Left ventricle myocardium superior (tissue), 1 donor: ENCODE results near the gene MAPK13. TPM values are rescaled to one million over a fixed set of nuclear protein-coding genes. Genes with fewer than 3 reads are reported as not detected.
"Not testable (repeated sequence)": the region's sequence is repeated elsewhere in the genome, so short reads cannot be mapped to it uniquely, and the experiment has no call there.

Experiments
- ATAC-seq: fragments of 200-7000 bp; cut with Tn5 transposase; one replicate; pipeline ENCODE4 v1.9.1; 2020; ENCODE audit warnings: mild to moderate bottlenecking, moderate library complexity
- DNase-seq: peaks from one replicate; pipeline ENCODE4 v3.0.0-alpha.2; 2020
- intact Hi-C: fragments of 100-400 bp; cut with micrococcal nuclease; formaldehyde crosslinking; loops from one replicate; pipeline ENCODE4 v1.11.0; 2022
- total RNA-seq: library from RNA; stranded (reverse); fragmentation: NEBNext Ultra II Directional; extraction: Animal tissue kit (Norgen Biotek cat#: 25700); gene quantifications from one replicate; pipeline ENCODE4 v1.2.1, GENCODE V29; 2021
- donor health status: DM: no; HTN: yes; CAD: no; lungs with severe emphysema.

Gene MAPK13
- total RNA-seq, 1 donor from 2014 or later, result 0.87 TPM

DNA sequence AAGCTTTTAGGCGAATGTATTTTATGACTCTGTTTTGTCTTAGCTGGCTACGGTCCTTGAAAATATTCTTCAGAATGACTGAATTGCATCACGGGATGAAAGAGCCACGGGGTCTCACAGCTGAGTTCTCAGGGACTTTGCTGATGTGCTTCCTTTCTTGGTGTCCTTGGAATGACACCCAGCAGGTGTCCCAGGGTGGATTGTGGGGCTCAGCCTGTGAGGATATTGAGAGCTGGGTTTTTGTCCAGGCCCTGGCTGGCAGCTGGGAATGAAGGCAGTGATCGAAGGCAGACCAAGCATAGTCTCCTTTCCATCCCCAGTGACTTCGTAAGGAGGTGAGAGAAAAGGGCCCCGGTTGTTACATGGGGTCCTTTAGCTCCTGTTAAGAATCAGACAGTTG lies 18.8 kb upstream of the MAPK13 start:
- intact Hi-C loops, result no loop called here

DNA sequence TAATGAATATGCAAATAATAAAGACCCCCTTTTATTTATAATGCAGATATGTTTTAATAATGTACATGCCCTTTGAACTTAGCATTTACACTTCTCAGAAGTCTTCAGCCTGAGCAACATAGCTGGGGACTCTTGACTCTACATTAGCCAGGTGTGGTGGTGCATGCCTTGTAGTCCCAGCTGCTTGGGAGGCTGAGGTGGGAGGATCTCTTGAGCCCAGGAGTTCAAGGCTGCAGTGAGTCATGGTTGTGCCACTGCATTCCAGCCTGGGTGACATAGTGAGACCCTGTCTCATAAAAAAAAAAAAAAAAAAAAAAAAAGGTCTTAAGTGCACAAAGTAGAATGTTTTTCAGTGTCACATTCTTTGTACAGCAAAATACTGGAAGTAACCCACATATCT lies 17.3 kb upstream of the MAPK13 start:
- DNase-seq (no peak), ATAC-seq (no peak)
- intact Hi-C loops, result no loop called here

More for the DNA sequence above, 18.8 kb upstream of the MAPK13 start:
- no peak for DNase-seq
- ATAC-seq, result no peak

DNA sequence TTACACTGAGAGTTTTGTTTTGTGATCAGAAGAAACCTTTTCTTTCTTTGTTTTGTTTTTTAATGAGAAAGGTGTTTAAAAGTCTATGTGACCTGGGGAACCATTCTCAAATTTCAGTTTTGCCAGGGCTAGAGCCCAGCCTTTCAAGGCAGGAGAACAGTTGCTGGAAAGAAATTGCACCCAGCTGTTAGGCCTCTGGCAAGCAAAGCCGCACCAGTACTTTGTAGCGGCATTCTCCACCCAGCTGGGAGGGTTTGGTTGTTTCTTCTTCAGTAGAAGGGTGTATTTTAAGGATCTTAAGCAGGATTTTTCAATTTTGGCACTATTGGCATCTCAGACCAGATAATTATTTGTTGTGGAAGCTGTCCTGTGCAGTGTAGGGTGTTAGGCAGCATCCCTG lies 16.6 kb upstream of the MAPK13 start:
- intact Hi-C loops, result no loop called here
- peak; percentile 57 for ATAC-seq

DNA sequence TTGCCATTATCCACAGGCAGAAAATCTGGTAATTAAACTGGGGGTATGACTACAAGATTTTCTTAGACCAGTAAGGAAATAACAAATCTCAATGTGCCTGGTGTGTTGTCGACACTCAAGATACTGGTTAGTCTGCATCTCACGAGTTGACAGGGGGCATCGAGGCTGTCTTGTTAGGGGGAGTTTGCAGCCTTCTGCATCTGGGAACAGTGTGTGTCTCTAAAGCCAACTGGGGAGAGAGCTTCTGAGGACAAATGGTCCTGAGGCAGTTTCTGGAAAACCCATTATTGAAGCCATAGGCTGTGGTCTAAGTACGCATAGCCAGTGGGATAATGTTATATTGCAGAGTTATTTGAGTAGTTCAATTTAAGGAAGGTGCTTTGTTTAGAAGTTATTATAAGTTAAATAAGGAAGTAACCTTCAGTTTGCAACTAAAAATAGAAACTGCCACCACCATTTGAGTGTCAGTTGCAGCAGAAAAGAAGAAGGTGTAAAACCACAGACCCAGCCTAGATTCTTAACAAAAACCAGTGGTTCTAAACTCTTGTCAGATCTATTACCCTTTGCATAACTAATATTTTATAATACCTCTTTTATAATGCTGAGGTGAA lies 15.4 kb upstream of the MAPK13 start:
- ATAC-seq (no peak), DNase-seq (no peak)
- intact Hi-C loops, result no loop called here

More for the DNA sequence above, 16.6 kb upstream of the MAPK13 start:
- DNase-seq, result no peak

DNA sequence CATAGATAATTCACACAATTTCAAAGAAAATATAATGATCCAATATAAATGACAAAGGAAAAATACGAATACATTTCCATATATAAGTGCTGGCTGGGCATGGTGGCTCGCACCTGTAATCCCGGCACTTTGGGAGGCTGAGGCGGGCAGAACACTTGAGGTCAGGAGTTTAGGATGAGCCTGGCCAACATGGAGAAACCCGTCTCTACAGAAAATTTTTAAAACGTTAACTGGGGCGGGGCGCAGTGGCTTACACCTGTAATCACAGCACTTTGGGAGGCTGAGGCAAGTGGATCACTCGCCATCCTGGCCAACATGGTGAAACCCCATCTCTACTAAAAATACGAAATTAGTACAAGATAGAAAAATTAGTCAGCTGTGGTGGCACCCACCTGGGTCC lies 14.9 kb upstream of the MAPK13 start:
- intact Hi-C loops, result no loop called here
- no peak for ATAC-seq
- DNase-seq, result no peak

DNA sequence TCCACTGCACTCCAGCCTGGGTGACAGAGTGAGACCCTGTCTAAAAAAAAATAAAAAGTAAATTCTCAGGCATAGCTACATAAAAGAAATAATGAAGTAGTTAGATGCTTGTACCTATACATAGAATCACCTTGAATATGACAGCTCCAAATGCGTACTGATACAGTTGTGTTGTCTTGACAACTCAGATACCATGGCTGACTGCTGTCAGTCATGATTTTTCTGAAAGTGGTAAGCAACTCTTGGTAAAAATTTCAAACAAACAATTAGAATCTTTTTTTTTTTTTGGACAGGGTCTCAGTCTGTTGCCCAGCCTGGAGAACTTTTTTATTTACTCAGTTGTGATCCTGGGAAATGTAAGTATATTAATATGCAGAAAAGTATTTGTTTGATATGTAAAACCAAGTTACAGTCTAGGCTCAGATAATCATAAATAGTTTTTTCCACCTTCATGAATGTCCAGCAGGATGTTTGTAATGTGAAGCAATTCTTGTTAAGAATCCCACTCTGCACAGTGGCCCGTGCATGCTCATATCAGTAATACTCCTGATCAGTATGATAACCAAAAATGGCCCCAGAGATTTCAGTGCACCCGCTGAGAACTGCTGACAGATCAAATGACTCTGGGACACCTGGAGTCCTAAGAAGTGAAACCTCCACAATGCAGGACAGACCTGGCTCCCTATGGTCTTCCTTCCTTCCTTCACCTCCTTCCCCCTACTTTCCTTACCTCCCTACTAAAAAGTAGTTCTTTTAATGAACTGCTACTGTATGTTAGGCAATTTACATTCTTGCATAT lies 14.0 kb upstream of the MAPK13 start:
- intact Hi-C loops, result no loop called here
- ATAC-seq (no peak), DNase-seq (no peak)

DNA sequence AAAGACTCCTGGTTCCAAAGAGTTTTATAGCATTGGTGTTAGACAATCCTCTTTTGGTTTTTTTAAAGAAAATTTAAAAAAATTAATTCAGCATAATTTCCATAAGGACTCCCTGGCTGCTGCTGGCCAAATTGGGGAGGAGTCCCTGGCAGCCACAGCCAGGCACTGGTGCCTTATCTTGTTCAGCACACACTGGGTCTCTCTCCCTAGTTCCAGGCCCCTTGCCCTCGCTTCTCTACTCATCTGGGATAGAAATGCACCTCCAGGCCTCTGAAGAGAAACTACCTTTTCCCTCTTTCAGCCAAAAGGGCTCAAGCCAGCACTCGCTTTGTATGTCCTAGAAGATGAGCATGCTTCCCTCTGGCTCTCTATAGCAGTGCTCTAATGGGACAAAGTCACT lies 13.4 kb upstream of the MAPK13 start:
- intact Hi-C loops, result no loop called here
- no peak for DNase-seq
- no peak for ATAC-seq

DNA sequence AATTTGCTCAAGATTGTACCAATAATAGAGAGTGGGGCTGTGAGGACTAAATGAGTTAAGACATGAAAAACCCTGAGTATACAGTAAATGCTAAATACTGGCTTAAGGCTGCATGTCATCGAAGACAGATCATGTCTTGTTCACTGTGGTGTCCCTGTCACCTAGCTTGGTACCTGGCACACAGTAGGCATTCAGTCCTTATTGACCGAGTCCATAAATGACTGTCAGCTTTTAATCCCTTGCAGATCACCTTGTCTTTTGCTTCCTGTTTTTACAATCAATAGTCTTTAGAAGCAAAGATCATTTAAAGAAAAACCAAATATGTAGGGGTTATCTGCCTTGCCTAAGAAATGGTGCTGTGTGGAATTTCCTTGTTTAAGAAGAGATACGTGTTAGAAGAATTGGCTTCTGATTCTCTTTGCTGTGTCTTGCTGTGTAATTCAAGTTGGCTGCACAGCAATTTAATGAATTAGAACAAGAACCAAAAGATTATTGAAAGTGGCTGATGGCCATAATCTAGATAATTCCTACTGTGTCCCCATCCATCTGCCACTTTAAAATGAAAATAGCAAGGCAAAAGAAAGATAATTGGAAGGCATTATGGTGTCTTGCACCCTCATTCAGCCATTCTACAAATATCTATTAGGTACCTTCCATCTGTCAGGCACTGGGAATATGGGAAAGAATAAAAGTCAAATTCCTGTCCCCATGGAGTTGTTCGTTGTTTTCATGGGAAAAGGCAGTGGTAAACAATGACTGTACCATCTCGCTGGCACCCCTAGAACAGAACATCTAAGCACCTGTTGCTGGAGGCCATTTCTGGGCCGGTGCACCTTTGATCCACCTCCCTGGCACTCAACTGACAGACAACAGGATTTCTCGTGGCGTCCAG lies 12.4 kb upstream of the MAPK13 start:
- ATAC-seq (no peak), DNase-seq (no peak)
- intact Hi-C loops, result no loop called here

DNA sequence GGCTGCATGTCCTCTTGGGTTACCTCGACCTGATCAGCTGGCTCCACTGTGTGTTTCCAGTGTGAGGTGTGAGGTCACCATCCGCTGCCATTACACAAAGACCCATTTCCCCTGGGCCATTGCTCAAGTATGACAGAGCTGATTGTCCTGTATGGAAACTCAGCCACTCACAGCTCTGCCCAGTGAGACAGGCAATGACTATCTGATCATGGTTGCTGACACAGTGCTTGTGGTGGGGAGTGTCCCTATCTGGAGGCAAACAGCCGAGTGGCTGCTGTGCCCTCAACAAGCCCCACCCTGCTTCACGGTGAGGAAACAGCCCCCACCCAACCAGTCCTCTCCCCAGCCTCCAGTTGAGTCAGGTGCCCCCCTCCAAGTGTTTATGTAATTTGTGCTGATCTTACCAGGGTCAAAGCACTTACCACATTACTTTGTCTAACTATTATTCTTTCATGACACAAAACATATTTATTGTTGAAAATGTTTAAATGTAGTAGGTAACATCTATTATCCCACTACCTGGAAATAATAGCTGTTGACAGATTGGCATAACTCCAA lies 11.7 kb upstream of the MAPK13 start:
- intact Hi-C loops, result no loop called here
- DNase-seq (no peak), ATAC-seq (peak; percentile 22)

DNA sequence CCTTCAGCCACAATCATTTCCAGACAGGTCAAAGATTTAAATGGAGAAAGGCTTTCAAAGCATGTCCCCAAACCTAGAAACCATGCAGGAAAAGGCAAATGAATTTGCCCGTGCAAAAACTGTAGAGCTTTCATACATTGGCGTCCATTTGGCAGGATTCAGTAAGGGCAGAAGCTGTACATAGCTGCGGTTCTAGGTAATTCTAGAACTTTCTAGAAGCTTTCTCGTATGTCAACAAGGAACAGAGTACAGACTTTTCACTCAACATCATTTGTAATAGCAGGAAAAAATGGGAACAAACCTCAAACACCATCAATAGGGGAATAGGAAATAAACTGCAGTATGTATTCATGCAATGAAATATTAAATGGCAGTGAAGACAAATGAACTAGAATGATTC lies 11.1 kb upstream of the MAPK13 start:
- intact Hi-C loops, result no loop called here
- no peak for ATAC-seq

DNA sequence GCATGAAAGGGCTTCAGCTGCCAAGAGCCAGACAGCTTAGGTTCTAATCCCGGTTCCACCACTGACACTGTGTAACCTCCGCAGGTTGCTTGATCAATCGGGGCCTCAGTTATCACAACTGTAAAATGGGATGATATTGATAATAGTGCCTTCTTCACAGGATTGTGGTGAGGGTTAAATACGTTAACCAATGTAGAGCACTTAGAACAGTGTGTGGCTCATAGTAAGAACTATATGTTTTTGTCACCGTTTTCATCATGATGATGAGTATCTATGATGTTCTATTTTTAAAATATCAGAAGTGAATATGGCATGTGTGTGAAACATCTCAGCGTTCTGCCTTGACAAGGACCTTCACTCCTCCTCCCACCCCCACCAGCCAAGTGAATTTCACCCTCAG lies 10.3 kb upstream of the MAPK13 start:
- no peak for DNase-seq
- intact Hi-C loops, result no loop called here
- ATAC-seq, result no peak

More for the DNA sequence above, 11.1 kb upstream of the MAPK13 start:
- DNase-seq, result no peak

DNA sequence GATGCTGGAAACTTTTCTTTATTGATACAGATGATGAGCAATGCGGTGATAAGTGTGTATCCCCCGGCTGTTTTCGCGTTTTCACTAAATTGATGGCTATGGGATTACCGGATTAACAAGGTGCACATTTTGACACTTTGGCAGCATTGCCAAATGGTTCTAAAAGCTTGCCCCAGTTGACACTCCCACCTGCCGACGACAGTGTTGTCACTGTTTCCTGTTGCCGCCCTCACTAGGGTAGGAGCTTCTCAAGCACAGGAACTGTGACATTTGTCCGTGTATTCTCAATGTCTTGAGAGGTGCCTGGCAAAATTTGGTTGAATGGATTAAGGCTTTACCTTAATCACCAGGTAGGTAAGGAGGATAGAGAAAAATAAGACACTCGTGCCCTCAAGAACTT lies 9.8 kb upstream of the MAPK13 start:
- ATAC-seq, result no peak
- no peak for DNase-seq
- intact Hi-C loops, result no loop called here

DNA sequence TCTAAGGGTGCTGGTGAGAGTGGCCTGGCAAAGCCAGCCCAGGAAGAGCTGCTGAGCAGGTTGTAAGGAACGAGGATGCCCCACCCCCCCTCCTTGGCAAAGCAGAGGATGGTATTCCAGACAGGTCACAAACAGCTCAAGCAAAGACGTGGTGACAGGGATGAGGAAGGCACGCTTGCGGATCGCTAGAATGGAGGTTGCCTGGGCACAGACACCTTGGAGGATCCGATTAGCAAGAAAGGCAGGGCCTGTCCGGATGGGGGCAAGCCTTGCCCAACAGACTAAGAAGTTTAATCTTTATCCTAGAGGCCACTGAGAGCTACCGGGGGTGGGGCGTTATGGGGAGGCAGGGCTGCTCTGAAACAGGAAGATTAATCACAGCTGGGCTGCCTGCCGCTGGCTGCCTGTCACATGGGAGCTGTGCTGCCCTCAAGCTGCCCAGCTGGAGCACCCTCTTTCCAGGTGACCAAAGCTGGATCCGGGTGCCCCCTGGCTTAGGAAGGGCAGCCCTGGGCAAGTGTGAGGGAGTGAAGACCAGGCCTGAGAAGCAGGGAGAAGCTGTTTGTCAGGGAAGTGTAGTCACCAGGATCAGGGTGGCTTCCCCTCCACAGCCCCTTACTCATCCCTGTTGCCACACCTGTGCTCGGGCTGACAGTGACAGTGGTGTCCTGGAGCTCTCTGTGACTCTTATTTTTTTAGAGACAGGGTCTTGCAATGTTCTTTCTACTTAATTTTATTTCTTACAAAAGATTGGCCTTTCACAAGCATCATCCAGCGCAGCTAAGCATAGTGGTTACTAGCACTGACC lies 9.1 kb upstream of the MAPK13 start:
- peak; percentile 26 for ATAC-seq
- intact Hi-C loops, result no loop called here
- peak; percentile 47 for DNase-seq

DNA sequence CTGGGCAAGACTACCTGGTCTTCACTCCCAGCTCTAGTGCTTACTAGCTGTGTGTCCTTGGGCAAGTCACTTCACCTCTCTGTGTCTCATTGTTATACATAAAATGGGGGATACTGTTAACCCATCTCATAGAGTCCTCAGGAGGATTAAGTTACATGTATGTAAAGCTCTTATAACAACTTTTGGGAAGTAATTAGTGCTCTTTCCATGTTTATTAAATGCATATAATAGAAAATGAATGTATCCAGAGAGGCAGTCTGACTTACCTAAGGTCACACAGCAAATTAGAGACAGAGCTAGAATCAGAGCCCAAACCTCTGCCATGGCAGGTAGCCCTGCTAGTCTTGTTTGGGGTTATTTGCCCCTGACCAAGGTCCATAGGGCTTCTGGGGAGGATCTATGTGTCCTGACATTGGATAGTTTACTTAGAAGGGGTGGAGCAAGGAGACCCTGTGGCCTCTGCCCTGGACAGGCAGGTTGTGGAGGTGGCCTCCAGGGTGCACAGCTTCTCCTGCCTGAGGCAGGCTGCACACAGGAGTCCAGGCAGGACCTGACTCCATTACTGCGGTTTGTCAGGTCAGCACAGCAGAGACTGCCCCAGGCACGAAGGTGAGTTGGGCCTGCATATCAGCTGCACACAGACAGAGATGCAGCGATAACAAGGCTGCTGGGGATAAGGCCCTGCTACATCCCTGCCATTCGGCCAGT lies 8.4 kb upstream of the MAPK13 start:
- ATAC-seq (no peak), DNase-seq (no peak)
- intact Hi-C loops, result no loop called here

DNA sequence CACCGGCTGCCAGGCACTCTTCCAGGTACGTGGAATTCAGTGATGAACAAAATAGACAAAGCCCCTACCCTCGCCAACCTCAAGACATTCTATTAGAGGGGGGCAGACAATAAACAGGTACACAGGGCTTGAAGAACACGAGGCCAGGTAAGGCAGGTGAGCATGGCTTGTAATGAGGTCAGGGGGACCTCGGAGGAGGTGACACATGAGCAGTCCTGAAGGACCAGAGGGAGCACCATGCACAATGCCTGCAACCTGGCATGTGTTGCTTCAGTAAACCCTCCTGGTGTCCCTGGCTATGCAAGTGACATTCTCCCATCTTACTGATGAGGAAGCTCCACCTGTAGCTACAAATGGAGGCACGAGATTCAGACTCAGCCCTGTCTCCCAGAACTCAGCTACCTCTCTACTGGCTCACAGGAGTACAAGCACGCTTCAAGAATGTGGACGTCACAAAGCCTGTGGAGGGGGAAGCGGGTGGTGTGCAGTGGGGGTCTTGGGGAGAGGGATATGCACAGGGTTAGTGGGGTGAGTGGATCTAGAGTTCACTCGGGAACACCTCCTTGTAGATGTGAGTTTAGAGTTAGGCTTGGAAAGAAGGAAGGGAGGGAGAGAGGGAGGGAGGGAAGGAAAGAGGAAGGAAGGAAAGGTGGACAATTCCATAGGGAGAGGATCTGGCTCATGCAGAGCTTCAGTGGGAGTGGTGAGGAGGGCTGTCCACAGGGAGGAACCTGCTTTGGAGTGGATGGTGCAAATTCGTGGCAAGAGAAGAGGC lies 7.6 kb upstream of the MAPK13 start:
- ATAC-seq (no peak), DNase-seq (no peak)
- intact Hi-C loops, result no loop called here

DNA sequence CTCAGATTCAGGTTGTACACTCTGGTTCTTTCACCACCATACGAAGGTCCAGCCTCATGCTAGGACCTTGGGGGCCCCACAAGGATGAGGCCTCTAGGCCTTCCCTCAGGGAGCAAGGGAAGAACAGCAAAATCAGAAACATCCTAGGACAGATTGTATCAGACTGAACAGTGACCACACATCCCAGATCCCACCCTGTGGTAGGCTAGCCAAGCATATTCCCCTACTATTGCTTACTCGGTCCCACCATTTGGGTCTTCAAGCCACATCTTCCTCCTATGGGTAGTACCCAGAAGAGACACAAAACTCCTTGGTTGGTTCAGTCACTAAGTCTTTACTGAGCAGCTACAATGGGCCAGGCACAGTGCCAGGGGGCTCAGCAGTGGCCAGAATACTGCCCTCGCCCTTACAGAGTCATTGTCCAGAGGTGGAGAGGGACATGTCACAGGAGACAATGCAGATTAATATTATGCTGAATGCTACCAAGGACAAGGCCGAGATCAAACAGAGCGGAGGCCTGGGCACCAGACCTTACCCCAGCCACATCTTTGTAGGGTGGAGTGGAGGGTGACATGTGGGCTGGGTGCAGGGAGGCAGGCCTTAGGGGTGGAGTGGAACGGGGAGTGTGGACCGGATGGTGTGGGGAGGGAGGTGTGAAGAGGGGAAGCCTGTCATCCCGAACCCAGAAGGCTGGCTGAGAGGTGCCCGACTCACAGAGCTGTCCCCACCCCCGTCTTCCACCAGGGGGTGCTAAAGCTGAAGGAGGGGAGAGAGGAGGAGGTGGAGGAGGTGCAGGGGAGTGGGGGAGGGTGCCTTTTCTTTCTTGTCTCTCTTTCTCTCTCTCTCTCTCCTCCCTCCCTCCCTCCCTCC lies 6.8 kb upstream of the MAPK13 start:
- intact Hi-C loops, result no loop called here

DNA sequence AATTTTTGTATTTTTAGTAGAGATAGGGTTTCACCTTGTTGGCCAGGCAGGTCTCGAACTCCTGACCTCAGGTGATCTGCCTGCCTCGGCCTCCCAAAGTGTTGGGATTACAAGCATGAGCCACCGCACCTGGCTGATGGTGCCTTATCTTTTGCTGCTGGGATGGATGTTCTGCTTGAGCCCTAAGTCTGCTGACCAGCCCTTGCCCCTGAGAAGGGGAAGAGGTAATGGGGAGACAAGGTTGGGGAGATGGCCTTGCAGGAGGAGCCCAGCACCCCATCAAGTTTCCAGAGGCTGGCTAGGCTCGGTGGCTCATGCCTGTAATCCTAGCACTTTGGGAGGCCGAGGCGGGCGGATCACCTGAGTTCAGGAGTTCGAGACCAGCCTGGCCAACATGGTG lies 6.0 kb upstream of the MAPK13 start:
- DNase-seq, ATAC-seq, intact Hi-C loops: not testable (repeated sequence)

More for the DNA sequence above, 6.8 kb upstream of the MAPK13 start:
- ATAC-seq (peak; percentile 86), DNase-seq (peak; percentile 83)
